HG02678 (cell line): Measurements from ENCODE around the gene LRP3.
"Not testable (repeated sequence)": the region's sequence is repeated elsewhere in the genome, so short reads cannot be mapped to it uniquely, and the experiment has no call there.

Experiments
- ATAC-seq: cut with Tn5 transposase; IDR thresholded peaks from one replicate; pipeline ENCODE4 v1.9.1; 2021; ENCODE audit warnings: mild to moderate bottlenecking, moderate library complexity; ENCODE audit not compliant: unreplicated experiment

LRP3 gene

DNA sequence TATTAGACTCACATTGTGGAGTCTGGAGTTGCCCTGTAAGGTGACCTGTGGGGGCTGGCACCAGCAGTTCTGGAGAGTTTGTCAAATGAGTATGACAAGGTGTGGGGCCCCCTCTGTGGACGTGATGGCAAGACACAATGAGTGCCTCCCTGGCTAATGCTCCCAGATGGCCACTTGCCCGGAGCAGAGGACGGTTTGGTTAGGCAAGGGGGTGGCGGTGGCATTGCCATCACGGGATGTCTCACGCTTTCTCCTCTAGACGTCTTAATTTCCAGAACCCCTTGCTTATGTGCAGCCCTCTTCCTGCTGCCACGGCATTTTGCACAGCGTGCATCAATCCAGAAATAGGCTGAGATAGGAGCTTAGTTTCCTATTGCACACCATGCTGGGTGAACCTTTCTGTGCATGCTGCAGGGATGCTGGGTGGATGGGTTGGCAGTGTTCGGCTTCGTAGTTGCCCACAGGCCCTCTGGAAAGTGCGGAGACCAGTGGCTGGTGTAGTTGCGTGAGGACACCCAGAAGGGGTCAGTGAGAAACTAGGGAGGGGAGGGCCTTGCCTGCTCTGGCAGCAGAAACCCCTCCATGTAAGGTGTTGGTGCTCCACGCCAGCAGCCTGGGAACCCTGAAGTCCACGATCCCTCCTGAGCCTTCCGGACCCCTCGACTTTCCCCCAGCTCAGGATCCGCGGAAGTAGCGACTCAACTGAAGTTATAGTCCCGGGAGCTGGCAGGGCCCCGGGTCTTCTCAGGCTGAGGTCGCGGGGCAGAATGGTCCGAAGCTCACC, 18.1 kb upstream of the LRP3 start:
- ATAC-seq = peak; percentile 0

DNA sequence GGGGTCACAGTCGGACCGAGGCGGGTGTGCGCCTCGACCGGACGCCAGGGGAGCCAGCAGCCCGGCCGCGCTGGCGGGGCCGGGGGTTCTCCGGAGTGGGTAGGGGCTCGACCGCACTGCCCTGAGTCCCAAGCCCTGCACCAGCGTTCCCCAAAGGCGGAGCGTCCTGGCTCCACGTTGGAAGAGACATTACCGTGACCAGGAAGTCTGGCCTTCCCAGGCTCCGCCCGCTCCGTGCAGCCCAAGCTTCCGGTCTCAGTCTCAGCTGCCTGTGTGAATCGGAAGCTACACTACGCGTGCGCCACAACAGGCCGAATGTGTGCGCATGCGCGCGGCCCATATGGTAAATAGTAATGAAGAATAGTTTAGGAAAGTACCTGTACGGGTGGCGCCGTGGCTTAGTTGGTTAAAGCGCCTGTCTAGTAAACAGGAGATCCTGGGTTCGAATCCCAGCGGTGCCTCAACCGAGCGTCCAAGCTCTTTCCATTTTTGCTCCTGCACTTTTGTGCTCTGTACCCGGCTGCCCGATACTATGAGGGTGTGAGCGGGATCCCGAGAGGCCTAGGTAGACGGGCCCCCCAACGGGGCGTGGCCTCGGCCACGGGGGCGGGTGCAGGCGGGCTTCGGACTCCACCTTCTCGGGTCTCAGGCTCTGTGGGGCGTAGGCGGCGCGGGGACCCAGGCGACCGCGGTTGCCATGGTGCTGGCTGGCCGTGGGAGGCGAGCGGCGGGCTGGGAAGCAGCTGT, 17.3 kb upstream of the LRP3 start:
- peak; percentile 82 for ATAC-seq

DNA sequence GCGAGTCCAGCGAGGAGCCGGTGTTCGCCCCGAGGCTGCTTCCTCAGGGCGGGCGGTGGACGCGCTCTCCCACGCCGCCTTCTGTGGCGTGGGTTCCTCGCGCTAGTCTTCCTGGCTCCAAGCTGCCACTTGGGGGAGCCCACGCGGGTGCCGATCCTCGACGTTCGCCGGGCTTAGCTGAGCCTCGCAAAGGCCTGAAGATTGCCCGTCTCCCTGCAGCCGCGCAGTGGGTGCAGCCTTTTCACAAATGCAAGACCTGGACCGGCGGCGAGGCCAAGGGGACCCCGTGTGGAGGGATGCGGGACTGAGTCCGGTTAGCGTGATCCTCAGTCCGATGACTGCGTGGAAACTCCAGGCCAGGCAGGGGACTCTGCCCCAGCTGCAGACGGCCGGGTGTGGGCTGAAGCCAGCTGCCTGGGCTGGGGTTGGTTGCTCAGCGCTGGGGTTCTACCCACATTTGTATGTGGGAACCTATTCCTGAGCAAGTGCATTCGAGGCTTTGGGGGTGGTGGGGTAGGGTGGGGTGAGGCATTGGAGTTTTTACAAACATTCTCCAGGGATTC, 16.6 kb upstream of the LRP3 start:
- ATAC-seq = peak; percentile 13

DNA sequence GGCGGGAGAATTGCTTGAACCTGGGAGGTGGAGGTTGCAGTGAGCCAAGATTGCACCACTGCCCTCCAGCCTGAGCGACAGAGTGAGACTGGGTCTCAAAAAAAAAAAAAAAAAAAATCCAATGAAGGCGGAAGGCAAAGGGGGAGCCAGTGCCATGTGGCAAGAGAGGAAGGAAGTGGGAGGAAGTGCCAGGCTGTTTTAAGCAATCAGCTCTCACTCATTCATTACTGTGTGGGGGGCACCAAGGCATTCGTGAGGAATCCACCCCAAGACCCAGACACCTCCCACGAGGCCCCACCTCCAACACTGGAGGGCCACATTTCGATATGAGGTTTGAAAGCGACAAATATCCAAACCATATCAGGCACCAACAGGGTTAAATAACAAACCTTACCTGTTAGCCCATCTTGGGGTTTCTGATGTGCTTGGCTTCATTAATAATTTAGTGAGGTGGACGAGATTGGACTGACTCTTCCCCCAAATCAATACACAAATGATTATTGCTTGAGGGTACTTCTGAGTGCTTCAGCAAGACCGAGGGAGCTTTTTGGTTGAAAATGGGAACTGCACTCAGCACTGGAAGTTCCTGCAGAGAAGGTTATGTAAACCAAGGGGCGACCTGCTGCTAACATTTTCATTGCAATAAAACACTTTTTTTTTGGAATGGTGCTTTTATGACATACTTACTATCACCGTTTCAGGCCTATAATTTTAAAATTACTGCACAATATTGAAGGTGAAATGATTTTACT, 7.5 kb upstream of the LRP3 start:
- ATAC-seq = no peak

DNA sequence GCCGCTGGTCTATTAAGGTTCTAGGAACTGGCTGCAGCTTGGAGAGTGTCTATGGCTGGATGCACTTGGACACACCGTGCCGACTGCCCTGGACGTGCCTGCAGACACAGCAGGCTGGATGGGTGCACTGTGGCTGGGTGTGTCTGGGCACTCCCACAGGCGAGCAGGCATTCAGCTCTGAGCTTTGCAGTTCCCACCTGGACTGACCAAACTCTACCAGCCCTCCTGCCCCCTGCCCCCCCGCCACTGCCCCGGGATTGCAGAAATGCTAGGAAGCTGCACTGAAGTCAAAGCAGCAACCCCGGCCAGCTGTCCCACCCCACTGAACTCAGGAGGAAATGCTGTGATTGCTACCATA, 7.0 kb upstream of the LRP3 start:
- ATAC-seq = no peak

DNA sequence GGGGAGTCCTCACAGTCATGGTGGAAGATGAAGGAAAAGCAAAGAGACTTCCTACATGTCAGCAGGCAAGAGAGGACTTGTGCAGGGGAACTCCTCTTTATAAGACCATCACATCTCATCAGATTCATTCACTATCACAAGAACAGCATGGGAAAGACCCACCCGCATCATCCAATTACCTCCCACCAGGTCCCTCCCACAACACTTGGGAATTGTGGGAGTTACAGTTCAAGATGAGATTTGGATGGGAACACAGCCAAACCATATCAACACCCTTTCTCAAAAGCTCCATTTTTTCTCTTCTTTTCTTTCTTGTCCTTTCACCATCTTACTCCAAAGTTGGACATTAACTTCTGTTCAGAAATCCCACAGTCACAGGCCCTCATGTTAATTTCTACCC, 4.7 kb upstream of the LRP3 start:
- no peak for ATAC-seq

DNA sequence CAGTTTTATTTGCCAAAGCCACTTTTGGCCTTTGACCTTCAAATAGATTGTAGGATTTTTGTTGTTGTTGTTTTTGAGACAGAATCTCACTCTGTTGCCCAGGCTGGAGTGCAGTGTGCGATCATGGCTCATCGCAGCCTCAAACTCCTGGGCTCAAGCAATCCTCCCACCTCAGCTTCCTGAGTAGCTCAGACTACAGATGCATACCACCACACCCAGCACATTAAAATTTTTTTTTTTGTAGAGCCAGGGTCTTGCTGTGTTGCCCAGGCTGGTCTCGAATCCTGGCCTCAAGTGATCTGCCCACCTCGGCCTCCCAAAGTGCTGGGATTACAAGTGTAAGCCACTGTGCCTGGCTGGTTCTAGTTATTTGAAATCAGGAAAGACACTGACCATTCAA, 3.0 kb upstream of the LRP3 start:
- not testable (repeated sequence) for ATAC-seq

DNA sequence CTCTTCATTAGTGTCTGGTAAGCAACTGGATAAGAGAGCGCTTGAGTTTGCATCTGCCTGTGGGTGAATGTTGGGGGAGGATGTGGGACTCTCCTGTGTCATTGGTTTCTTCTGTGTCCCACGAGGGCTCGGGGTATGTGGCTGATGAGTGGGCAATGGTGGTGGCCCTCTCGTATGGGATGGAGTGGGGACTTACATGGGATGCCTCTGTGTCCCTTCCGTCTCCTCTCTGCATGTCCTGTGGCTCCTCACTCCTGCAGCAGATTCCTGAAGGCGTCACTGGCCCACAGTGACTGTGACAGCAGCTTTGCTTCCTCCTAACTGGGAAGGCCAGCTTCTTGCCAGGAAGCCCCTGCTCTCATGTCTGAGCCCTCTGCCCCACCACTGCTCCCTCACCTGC, 2.6 kb upstream of the LRP3 start:
- no peak for ATAC-seq

DNA sequence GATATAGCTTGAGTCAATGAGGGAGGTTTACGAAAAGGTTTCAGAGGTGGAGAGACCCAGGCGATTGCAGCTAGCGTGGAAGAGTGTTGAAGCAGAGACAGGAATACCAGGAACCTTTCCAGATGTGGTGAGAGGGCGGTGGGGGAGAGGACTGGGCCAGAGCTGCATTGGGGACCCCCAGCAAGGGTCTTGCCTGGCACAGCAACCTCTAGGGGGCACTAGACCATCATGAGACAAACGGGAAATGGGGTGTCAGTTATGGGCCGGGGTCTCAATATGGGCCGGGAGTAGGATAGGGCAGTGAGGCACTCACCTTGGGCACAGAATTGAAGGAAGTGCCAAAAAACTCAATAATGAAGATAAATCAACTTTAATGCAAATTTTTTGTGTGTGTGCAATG, 2.1 kb upstream of the LRP3 start:
- ATAC-seq = no peak

DNA sequence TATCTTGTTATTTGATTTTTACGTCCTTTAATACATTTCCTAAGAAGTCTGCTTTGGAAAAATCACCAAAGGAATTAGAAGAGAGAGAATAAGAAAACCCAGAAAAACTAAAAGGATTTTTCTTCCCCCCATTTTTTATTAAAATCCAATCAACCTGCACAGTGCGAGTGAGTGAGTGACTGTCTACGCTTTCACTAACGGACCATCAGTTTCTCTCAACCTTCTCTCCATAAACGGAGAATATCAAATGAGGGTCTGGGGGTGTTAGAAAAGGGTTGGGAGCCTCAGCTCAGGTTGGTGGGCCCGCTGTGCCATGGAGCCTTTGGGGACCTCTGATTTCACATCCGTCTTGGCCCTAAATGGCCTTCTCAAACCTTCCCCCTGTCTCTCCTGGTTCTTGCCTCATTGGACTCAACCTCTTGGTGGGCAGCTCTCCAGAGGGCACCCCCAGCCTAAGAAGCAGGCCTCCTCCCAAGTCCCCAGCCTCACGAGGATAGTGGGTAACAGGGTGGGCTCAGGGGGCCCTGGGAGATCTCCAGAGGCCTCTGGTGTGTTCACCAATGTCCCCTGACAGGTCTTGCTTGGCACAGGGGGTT, 763 bp upstream of the LRP3 start:
- ATAC-seq = no peak

DNA sequence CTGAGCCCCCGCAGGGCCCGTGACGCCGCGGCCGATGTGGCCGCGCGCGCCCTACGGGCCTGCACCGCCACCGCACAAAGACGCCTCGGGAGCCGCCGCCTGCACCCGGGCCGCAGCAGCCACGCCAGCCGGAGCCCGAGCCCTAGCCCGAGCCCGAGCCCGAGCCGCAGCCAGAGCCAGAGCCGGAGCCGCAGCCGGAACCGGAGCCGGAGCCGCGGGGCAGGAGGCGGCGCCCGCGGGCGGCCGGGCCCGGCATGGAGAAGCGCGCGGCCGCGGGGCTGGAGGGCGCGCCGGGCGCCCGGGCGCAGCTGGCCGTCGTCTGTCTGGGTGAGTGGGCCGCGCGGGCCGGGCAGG, 379 bp downstream of the LRP3 start:
- ATAC-seq = no peak

DNA sequence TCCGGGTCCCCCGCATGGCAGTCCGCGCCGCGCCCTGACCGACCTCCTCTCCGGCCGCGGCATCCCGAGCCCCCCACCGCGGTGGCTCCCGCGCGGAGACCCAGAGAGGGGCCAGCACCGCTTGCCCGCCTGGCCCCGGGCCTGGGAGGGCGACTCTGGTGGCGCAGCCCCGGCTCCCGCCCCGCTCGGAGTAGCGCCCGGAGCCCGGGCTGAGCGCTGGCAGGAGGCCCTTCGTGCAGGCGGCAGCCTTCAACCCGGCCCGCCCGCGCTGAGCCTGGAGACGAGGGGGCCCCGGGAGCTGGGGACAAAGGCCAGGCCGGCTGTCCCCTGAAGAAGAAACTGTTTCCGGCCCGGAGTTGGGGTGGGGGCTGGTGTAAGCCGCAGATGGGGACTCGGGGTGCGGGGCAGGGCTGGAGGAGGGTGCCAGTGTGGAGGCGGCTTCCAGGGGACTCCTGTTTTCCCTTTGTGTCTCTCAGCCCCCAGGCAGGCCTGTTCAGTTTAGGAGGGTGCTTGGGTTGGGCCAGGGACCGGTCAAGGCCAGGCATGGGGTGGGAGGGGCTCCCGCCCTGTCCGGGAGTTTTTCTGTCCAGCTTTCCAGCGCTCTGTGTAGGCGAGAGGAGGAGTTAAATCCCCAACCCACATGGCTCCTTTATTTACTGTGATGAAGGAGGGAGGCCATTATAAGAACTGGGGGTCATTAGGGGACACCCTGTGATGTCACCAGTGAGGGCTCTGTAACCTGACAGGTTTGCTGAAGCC, 935 bp downstream of the LRP3 start:
- no peak for ATAC-seq

DNA sequence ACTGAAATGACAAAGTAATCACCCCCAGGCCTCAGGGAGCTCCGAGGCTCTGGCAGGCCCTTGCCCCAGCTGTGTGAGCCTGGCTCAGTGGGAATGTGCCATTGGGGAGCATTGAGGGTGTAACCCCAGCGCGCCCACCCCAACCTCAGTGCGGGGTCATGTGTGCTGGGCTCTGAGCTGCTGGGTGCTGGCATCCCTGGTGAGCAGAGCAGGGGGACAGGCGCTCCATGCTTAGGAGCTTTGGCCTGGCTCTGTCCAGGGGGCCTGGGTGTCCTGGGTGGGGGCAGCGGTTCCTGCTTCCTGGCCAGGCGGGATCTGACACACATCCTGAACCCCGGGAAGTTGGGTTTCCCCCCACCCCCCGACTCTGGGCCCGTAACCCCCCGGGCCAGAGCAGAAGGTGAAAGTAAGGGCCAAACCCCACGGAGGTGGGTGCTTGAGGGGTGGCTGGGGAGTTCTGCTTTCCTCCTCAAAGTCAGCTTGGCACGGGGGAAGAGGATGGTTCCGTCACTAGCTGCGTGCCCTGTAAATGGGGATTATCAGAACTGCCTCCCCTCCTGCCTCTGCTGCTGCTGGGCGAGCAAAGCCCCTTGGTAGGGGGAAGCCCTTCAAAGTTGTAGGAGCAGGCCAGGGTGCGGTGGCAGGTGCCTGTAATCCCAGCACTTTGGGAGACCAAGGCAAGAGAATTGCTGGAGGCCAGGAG, 1.7 kb downstream of the LRP3 start:
- no peak for ATAC-seq

DNA sequence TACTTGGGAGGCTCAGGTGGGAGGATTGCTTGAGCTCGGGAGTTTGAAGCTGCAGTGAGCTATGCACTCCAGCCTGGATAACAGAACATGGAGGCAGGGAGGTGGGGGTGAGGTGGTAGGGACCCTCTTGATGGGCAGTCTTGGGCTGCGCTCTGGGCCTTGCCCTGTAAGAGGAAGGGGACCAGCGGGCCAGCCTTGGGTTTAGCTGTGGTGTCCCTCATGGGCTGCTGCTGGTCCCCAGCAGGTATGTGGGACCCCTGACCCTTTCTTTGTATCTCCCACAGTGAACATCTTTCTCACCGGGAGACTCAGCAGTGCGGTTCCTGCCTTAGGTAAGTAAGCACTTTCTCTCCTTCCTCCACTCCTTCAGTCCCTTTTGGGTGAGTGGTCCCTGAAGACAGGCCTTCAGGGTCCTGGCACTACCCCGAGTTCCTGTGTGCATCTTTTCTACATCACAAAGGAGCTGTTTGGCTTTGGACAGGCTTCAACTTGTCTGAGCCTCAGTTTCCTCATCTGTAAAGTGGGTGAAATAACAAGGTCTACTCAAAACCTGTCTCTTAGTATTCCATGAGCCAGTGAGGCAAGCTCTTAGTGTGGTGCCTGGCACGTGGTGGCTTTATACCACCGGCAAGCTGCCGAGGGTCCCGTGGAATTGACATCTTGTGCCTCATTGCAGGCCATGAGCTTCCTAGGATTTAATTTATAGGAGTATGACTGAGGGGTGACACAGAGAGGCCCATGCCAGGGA, 2.5 kb downstream of the LRP3 start:
- no peak for ATAC-seq

DNA sequence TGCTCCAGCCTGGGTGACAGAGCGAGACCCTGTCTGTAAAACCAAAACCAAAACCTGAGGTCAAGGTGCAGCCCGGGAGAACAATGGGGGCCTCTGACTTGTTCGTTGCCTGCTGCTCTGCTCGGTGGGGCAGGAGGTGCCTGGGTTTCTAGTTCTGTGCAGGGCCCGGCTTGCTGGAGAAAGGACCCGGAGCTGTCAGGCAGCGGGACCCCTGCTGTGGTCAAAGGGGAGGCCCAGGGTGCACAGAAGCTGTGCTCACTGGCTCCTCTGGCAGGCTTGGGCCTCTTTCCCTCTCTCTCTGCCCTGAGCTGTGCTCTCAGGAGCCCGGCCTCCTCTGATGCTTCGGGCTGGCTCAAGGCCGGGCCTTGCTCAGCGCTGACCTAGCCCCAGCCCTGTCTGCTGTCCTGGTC, 3.5 kb downstream of the LRP3 start:
- no peak for ATAC-seq

DNA sequence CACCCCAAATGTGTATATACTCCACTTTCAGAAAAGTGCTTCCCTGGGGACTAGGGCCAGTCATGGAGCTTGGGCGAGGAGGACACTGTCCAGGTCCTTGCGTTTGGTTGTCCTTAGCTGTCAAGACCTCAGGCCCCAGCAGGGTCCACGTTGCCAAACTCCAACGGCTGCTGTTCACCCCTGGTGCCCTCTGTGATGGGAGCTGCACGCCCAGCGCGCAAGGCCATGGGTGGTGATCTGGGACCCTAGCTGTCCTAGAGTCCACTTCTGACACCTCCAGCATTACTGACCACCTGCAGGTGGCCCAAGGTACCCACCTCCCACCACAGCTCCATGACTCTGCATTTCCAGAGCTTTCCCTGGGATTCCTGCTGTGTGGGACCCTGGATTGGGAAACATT, 4.0 kb downstream of the LRP3 start:
- ATAC-seq = no peak

DNA sequence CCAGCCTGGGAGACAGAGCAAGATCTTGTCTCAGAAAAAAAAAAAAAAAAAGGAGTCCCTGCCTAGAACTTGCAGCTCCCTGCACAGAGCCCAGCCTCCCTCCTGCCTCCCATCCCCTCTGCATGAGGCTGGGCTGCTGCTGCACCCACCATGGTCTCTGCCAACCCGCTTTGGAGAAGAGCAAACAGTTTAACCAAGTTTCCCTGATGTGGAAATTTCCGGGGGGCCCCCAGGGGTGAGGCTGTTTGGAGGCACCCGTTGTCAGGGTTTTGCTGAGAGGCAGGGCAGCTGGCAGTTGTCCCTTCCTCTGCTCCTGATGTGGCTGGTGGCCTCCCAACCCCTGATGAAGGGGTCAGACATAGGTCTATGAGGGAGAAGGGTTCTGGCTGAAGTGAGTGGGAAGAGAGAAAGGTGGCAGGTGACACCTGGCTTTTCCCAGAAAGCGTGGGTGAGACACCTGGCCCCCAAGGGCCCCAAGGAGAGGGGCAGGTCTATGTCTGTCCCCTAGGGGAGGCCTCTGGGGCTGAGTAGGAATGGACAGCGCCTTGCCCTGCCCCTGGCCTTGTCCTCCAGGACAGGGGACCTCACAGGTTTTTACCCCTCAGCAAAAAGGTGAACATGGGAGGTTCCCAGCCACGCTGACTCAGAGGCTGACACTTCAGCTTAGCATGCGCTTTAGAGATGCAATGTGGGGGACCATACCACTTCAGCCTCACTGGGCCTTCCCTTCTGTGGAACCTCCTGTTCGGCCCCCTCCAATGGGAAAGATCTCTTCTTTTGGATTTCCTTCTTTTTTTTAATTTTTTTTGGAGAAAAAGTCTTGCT, 5.5 kb downstream of the LRP3 start:
- ATAC-seq = no peak

DNA sequence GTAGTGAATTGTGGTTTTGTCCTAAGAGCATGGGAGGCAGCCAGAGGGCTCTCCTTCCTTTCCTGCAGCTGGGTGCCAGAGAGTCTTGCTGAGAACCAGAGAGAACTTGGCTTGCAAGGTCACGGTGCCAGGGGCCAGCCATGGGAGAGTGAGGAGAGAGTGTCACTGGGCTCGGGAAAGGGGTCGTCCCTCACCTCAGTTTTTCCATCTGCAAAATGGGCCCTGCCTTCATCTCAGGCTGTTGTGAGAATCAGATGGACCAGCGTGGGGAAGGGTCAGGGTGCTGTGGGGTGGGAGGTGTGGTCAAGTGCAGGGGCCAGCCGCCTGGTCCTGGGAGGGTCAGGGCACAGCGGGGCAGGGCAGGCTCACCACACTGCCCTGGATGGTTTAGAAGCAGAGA, 7.3 kb downstream of the LRP3 start:
- no peak for ATAC-seq
